ACHN (cell line): Measurements from ENCODE around the gene SHCBP1L.
"Not testable (repeated sequence)": the region's sequence is repeated elsewhere in the genome, so short reads cannot be mapped to it uniquely, and the experiment has no call there.

Experiments used
- DNase-seq: peaks from one replicate; pipeline ENCODE4 v3.0.0-alpha.2; 2015
- in situ Hi-C: cut with HindIII; loops from 2 replicates; pipeline ENCODE4 v1.10.0; 2017; ENCODE audit warnings: low sequenced_read_pairs, low pct_ligation_motif_present, low pct_unique_long_range_greater_than_20kb

Gene SHCBP1L

GRCh38 chr1:182917378-182917777 lies 35.6 kb downstream of the SHCBP1L start:
- in situ Hi-C loops = no loop called here
- no peak for DNase-seq

- DNase-seq = no peak
- in situ Hi-C loops = no loop called here
Measured at GRCh38 chr1:182913401-182913800, 39.6 kb downstream of the SHCBP1L start.

- DNase-seq = peak; percentile 7
- in situ Hi-C loops = no loop called here
Measured at GRCh38 chr1:182910143-182910542, 42.8 kb downstream of the SHCBP1L start.

GRCh38 chr1:182909578-182909977 lies 43.4 kb downstream of the SHCBP1L start:
- no peak for DNase-seq
- in situ Hi-C loops = no loop called here

- no peak for DNase-seq
- in situ Hi-C loops = no loop called here
Measured at GRCh38 chr1:182905321-182905720, 47.6 kb downstream of the SHCBP1L start.

GRCh38 chr1:182901946-182902345 lies 51.0 kb downstream of the SHCBP1L start:
- DNase-seq, in situ Hi-C loops: not testable (repeated sequence)

GRCh38 chr1:182897696-182898095 lies 55.3 kb downstream of the SHCBP1L start:
- DNase-seq = no peak
- in situ Hi-C loops = no loop called here

GRCh38 chr1:182890927-182891610 lies 61.9 kb downstream of the SHCBP1L start:
- in situ Hi-C loops = no loop called here
- DNase-seq = no peak

GRCh38 chr1:182889997-182890396 lies 63.0 kb downstream of the SHCBP1L start:
- DNase-seq = no peak
- in situ Hi-C loops = no loop called here

- in situ Hi-C loops = no loop called here
- DNase-seq = no peak
Measured at GRCh38 chr1:182888736-182889531, 64.0 kb downstream of the SHCBP1L start.

GRCh38 chr1:182886985-182887384 lies 66.0 kb downstream of the SHCBP1L start:
- in situ Hi-C loops = no loop called here
- DNase-seq = no peak

GRCh38 chr1:182885591-182885990 lies 67.4 kb downstream of the SHCBP1L start:
- DNase-seq = no peak
- in situ Hi-C loops = no loop called here

- DNase-seq = no peak
- in situ Hi-C loops = no loop called here
Measured at GRCh38 chr1:182884872-182885271, 68.1 kb downstream of the SHCBP1L start.

GRCh38 chr1:182877842-182878241 lies 75.1 kb downstream of the SHCBP1L start:
- in situ Hi-C loops = no loop called here
- DNase-seq = no peak

GRCh38 chr1:182877331-182877730 lies 75.6 kb downstream of the SHCBP1L start:
- in situ Hi-C loops = no loop called here
- no peak for DNase-seq

- in situ Hi-C loops = no loop called here
- DNase-seq = no peak
Measured at GRCh38 chr1:182875889-182876288, 77.1 kb downstream of the SHCBP1L start.

- in situ Hi-C loops = no loop called here
- DNase-seq = no peak
Measured at GRCh38 chr1:182872881-182873280, 80.1 kb downstream of the SHCBP1L start.

- in situ Hi-C loops = no loop called here
Measured at GRCh38 chr1:182869241-182869666, 83.7 kb downstream of the SHCBP1L start.

GRCh38 chr1:182867861-182868260 lies 85.1 kb downstream of the SHCBP1L start:
- in situ Hi-C loops = no loop called here
- DNase-seq = no peak

More at GRCh38 chr1:182869241-182869666, 83.7 kb downstream of the SHCBP1L start:
- no peak for DNase-seq

GRCh38 chr1:182863940-182864339 lies 89.0 kb downstream of the SHCBP1L start:
- in situ Hi-C loops = no loop called here
- no peak for DNase-seq
